ENCODE data around the gene URB1.

URB1 gene

GRCh38 chr21:32350211-32350980 lies 42.4 kb downstream of the URB1 start:
- Histone ChIP-seq H3K36me3 (ENCODE audit: control insufficient read depth in 5 of 5, insufficient read depth in 5 of 5, low read length in 5 of 5) (peaks cover 10 to 100% (median 95%) of the 10 kb centered on the region in 5 donors), H3K4me3 (ENCODE audit: low read depth in 1 of 5, low read length in 5 of 5) (no peak overlapping the region), H3K4me1 (ENCODE audit: control insufficient read depth in 5 of 5, insufficient read depth in 5 of 5, low read length in 5 of 5) (peaks cover 0 to 11% (median 0%) of the 10 kb centered on the region in 5 donors), H3K27ac (ENCODE audit: low read depth, low read length) (no peak overlapping the region), H3K27me3 (ENCODE audit: control insufficient read depth in 5 of 5, insufficient read depth in 4 of 5, low read length in 5 of 5) (no peaks in the 10 kb centered on the region), H3K9ac (ENCODE audit: low read length in 5 of 5) (no peak overlapping the region), H3K9me3 (ENCODE audit: control insufficient read depth in 5 of 5, low read length in 5 of 5) (no peaks in the 10 kb centered on the region)

DNA sequence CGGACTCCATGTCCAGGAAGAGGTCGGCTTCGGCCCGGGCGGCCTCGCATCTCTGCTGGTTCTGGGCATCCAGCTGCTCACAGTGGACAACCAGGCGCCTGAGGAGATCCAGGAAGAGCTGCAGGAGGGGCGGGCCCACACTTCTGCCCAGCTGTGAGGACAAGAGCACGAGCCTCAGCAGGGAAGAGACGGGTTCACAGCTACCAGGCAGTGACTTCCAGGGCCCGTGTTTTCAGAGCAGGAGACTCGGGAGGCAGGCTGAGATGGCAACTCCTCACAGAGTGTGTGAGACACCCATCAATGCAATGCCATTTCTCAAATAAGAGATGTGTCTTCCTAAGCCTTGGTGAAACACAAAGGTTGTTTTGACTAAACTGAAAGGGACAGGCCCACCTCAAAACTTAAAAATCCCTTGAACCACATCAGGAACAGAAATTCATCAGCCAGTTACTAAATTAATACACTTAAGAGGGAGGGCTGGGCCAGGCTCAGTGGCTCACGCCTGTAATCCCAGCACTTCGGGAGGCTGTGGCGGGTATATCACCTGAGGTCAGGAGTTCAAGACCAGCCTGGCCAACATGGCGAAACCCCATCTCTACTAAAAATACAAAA lies 43.4 kb downstream of the URB1 start:
- peaks cover 0 to 8% (median 0%) of the 10 kb centered on the region in 5 donors for H3K4me1 ChIP-seq (ENCODE audit: control insufficient read depth in 5 of 5, insufficient read depth in 5 of 5, low read length in 5 of 5)

GRCh38 chr21:32348604-32349332 lies 44.0 kb downstream of the URB1 start:
- H3K27ac ChIP-seq (ENCODE audit: low read depth, low read length): no peak overlapping the region
- peaks cover 0 to 2% (median 0%) of the 10 kb centered on the region in 5 donors for H3K4me1 ChIP-seq (ENCODE audit: control insufficient read depth in 5 of 5, insufficient read depth in 5 of 5, low read length in 5 of 5)
- peaks cover 6 to 99% (median 96%) of the 10 kb centered on the region in 5 donors for H3K36me3 ChIP-seq (ENCODE audit: control insufficient read depth in 5 of 5, insufficient read depth in 5 of 5, low read length in 5 of 5)
- H3K9ac ChIP-seq (ENCODE audit: low read length in 5 of 5): no peak overlapping the region
- H3K4me3 ChIP-seq (ENCODE audit: low read depth in 1 of 5, low read length in 5 of 5): no peak overlapping the region
- no peaks in the 10 kb centered on the region for H3K27me3 ChIP-seq (ENCODE audit: control insufficient read depth in 5 of 5, insufficient read depth in 4 of 5, low read length in 5 of 5)
- peaks cover 0 to 9% (median 6%) of the 10 kb centered on the region in 5 donors for H3K9me3 ChIP-seq (ENCODE audit: control insufficient read depth in 5 of 5, low read length in 5 of 5)

More for the DNA sequence above, 43.4 kb downstream of the URB1 start:
- Histone ChIP-seq H3K27me3 (ENCODE audit: control insufficient read depth in 5 of 5, insufficient read depth in 4 of 5, low read length in 5 of 5) (no peaks in the 10 kb centered on the region), H3K9ac (ENCODE audit: low read length in 5 of 5) (no peak overlapping the region), H3K27ac (ENCODE audit: low read depth, low read length) (no peak overlapping the region), H3K9me3 (ENCODE audit: control insufficient read depth in 5 of 5, low read length in 5 of 5) (peaks cover 0 to 4% (median 2%) of the 10 kb centered on the region in 5 donors), H3K4me3 (ENCODE audit: low read depth in 1 of 5, low read length in 5 of 5) (no peak overlapping the region), H3K36me3 (ENCODE audit: control insufficient read depth in 5 of 5, insufficient read depth in 5 of 5, low read length in 5 of 5) (peaks cover 5 to 100% (median 96%) of the 10 kb centered on the region in 5 donors)

DNA sequence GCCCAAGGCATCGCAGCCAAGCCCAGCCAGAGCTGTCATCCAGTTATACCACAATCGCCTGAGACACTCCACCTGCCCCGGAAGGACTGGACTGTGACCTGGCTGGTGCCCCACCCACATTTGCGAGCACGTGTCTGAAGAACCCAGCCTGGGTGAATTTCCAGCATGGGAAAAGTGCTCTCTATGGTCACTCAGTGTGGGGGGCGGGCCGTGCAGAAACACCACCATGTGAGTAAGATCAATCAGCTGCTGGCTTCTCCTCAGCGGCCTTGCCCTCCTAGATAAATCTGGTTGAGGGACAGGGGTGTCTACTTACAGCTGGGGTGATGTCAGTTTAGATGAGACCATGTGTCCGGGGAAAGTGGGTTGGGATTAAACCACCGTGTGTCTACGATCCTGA lies 44.8 kb downstream of the URB1 start:
- Histone ChIP-seq H3K27me3 (ENCODE audit: control insufficient read depth in 5 of 5, insufficient read depth in 4 of 5, low read length in 5 of 5) (no peaks in the 10 kb centered on the region), H3K4me1 (ENCODE audit: control insufficient read depth in 5 of 5, insufficient read depth in 5 of 5, low read length in 5 of 5) (no peaks in the 10 kb centered on the region), H3K36me3 (ENCODE audit: control insufficient read depth in 5 of 5, insufficient read depth in 5 of 5, low read length in 5 of 5) (peaks cover 10 to 97% (median 96%) of the 10 kb centered on the region in 5 donors), H3K4me3 (ENCODE audit: low read depth in 1 of 5, low read length in 5 of 5) (no peak overlapping the region), H3K9ac (ENCODE audit: low read length in 5 of 5) (peak overlapping the region in 1 of 5 donors; percentile 31), H3K27ac (ENCODE audit: low read depth, low read length) (no peak overlapping the region), H3K9me3 (ENCODE audit: control insufficient read depth in 5 of 5, low read length in 5 of 5) (peaks cover 0 to 9% (median 6%) of the 10 kb centered on the region in 5 donors)

- Histone ChIP-seq H3K36me3 (ENCODE audit: control insufficient read depth in 5 of 5, insufficient read depth in 5 of 5, low read length in 5 of 5) (peaks cover 10 to 94% (median 92%) of the 10 kb centered on the region in 5 donors), H3K4me3 (ENCODE audit: low read depth in 1 of 5, low read length in 5 of 5) (no peak overlapping the region), H3K4me1 (ENCODE audit: control insufficient read depth in 5 of 5, insufficient read depth in 5 of 5, low read length in 5 of 5) (no peaks in the 10 kb centered on the region), H3K9ac (ENCODE audit: low read length in 5 of 5) (no peak overlapping the region), H3K27me3 (ENCODE audit: control insufficient read depth in 5 of 5, insufficient read depth in 4 of 5, low read length in 5 of 5) (no peaks in the 10 kb centered on the region), H3K27ac (ENCODE audit: low read depth, low read length) (no peak overlapping the region), H3K9me3 (ENCODE audit: control insufficient read depth in 5 of 5, low read length in 5 of 5) (peaks cover 0 to 9% (median 6%) of the 10 kb centered on the region in 5 donors)
These were observed 45.5 kb downstream of the URB1 start for GRCh38 chr21:32347351-32347750.

- no peaks in the 10 kb centered on the region for H3K4me1 ChIP-seq (ENCODE audit: control insufficient read depth in 5 of 5, insufficient read depth in 5 of 5, low read length in 5 of 5)
- H3K9me3 ChIP-seq (ENCODE audit: control insufficient read depth in 5 of 5, low read length in 5 of 5): peaks cover 0 to 9% (median 6%) of the 10 kb centered on the region in 5 donors
- no peak overlapping the region for H3K9ac ChIP-seq (ENCODE audit: low read length in 5 of 5)
- H3K27me3 ChIP-seq (ENCODE audit: control insufficient read depth in 5 of 5, insufficient read depth in 4 of 5, low read length in 5 of 5): no peaks in the 10 kb centered on the region
- no peak overlapping the region for H3K4me3 ChIP-seq (ENCODE audit: low read depth in 1 of 5, low read length in 5 of 5)
- H3K36me3 ChIP-seq (ENCODE audit: control insufficient read depth in 5 of 5, insufficient read depth in 5 of 5, low read length in 5 of 5): peaks cover 10 to 94% (median 90%) of the 10 kb centered on the region in 5 donors
- no peak overlapping the region for H3K27ac ChIP-seq (ENCODE audit: low read depth, low read length)
These were observed 45.9 kb downstream of the URB1 start for GRCh38 chr21:32346951-32347350.

DNA sequence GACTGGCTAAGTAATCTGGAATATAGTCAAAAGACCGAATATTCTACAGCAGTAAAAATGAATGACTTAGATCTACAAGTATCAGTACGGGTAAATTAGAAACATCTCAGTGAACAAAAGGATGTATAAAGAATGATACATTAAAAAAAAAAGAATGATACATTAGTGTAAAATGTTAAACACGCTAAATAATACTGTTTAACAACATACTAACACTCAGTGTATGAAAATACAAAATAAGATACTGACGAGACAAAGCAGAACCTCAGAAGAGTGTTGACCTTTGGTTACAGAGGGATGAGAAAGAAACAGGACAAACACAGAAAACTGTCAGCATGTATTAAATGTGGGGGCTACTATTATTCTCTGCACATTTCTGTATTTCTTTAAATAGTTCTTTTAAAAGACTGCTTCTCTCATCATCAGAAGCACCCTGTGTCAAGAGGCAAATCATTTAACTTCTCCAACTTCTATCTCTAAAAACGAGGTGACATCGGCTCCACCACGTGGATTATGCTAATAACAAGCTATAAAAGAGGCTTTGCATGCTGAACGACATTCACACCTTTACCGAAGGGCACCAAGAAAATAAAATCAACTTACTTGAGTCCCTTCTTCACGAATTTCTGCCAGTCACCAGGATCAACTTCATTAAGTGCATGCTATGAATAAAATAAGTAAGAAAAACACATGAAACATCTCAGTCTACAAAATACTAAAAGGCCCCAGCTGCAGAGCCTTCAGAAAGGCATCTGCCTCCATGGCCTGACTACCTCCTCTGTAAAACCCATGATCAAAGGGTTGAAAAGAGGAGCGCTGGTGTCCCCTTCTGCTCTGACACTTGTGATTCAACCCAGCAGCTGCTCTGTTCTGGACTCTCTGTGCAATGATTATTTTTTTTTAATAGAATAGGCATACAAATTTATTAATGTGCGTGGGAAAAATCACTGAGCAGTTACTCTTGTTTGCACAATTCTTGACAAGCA lies 51.7 kb downstream of the URB1 start:
- Histone ChIP-seq H3K36me3 (ENCODE audit: control insufficient read depth in 5 of 5, insufficient read depth in 5 of 5, low read length in 5 of 5) (peaks cover 13 to 79% (median 71%) of the 10 kb centered on the region in 5 donors), H3K4me3 (ENCODE audit: low read depth in 1 of 5, low read length in 5 of 5) (no peak overlapping the region), H3K27ac (ENCODE audit: low read depth, low read length) (no peak overlapping the region), H3K9me3 (ENCODE audit: control insufficient read depth in 5 of 5, low read length in 5 of 5) (peaks cover 0 to 9% (median 6%) of the 10 kb centered on the region in 5 donors), H3K4me1 (ENCODE audit: control insufficient read depth in 5 of 5, insufficient read depth in 5 of 5, low read length in 5 of 5) (peaks cover 0 to 15% (median 6%) of the 10 kb centered on the region in 5 donors), H3K27me3 (ENCODE audit: control insufficient read depth in 5 of 5, insufficient read depth in 4 of 5, low read length in 5 of 5) (no peaks in the 10 kb centered on the region), H3K9ac (ENCODE audit: low read length in 5 of 5) (no peak overlapping the region)

DNA sequence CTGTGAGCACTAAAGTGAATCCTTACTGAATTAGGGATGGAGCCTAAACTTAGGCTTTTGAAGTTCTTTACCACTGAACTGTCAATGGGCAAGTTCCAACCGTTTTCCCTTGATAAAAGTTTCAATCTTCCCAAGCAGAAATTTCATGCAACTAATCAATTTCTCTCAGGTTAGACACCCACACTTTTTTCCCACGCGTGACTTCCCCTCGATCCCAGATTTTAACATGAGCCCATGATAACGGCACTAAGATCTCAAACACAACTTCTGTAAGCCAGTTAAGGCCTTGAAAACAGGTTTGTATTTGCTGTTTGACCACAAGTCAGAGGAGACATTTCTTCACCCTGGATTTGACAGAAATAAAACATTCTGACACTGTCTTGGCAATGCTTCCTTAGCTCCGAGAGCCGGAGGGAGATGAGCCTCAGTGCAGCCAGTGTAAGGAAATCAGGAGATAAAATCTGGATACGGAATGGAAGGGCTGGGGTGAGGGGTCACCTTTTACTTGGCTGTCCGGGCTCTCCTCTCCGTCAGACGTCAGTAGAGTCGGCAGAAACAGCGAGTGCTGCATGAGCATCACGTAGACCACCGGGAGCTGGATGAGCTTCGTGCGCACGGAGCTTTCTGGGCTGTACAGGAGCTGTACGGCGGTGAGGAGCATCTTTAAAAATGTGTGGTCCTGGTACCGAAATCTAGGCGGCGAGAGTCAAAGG lies 54.4 kb downstream of the URB1 start:
- Histone ChIP-seq H3K36me3 (ENCODE audit: control insufficient read depth in 5 of 5, insufficient read depth in 5 of 5, low read length in 5 of 5) (peaks cover 12 to 82% (median 68%) of the 10 kb centered on the region in 5 donors), H3K9me3 (ENCODE audit: control insufficient read depth in 5 of 5, low read length in 5 of 5) (no peaks in the 10 kb centered on the region), H3K27ac (ENCODE audit: low read depth, low read length) (no peak overlapping the region), H3K4me3 (ENCODE audit: low read depth in 1 of 5, low read length in 5 of 5) (no peak overlapping the region), H3K4me1 (ENCODE audit: control insufficient read depth in 5 of 5, insufficient read depth in 5 of 5, low read length in 5 of 5) (peaks cover 0 to 31% (median 11%) of the 10 kb centered on the region in 5 donors), H3K27me3 (ENCODE audit: control insufficient read depth in 5 of 5, insufficient read depth in 4 of 5, low read length in 5 of 5) (no peaks in the 10 kb centered on the region), H3K9ac (ENCODE audit: low read length in 5 of 5) (peak overlapping the region in 1 of 5 donors; percentile 29)

DNA sequence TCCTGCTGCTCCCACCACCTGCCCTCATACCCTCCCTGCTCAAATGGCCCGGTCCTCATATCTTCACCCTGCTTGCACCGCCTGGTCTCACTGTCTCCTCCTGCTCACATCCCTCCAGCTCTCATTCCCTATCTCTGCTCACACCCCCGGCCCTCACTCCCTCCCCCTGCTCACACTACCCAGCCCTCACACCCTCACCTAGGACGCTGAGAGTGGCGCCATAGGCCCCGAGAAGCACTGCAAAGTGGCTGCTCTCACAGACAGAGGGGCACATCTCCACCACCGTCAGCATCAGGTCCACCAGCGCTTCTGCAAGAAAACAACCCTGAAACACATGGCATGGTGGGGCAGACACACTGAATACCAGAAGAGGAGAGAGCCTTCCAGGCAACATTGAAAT lies 55.6 kb downstream of the URB1 start:
- H3K9ac ChIP-seq (ENCODE audit: low read length in 5 of 5): no peak overlapping the region
- no peak overlapping the region for H3K4me3 ChIP-seq (ENCODE audit: low read depth in 1 of 5, low read length in 5 of 5)
- no peaks in the 10 kb centered on the region for H3K9me3 ChIP-seq (ENCODE audit: control insufficient read depth in 5 of 5, low read length in 5 of 5)
- H3K4me1 ChIP-seq (ENCODE audit: control insufficient read depth in 5 of 5, insufficient read depth in 5 of 5, low read length in 5 of 5): peaks cover 0 to 31% (median 11%) of the 10 kb centered on the region in 5 donors
- H3K27ac ChIP-seq (ENCODE audit: low read depth, low read length): no peak overlapping the region
- peaks cover 18 to 82% (median 64%) of the 10 kb centered on the region in 5 donors for H3K36me3 ChIP-seq (ENCODE audit: control insufficient read depth in 5 of 5, insufficient read depth in 5 of 5, low read length in 5 of 5)
- no peaks in the 10 kb centered on the region for H3K27me3 ChIP-seq (ENCODE audit: control insufficient read depth in 5 of 5, insufficient read depth in 4 of 5, low read length in 5 of 5)

Measured in subcutaneous abdominal adipose tissue (tissue), 5 donors.